HTERT RPE-1 (cell line): ENCODE results near the gene CDK11A.
"Not testable (repeated sequence)": the region's sequence is repeated elsewhere in the genome, so short reads cannot be mapped to it uniquely, and the experiment has no call there.

Experiments used
- in situ Hi-C: fragments of 300-500 bp; cut with MboI; formaldehyde crosslinking; loops from 4 replicates; pipeline ENCODE4 v1.14.3; 2020; ENCODE audit warnings: low sequenced_read_pairs

CDK11A gene

DNA sequence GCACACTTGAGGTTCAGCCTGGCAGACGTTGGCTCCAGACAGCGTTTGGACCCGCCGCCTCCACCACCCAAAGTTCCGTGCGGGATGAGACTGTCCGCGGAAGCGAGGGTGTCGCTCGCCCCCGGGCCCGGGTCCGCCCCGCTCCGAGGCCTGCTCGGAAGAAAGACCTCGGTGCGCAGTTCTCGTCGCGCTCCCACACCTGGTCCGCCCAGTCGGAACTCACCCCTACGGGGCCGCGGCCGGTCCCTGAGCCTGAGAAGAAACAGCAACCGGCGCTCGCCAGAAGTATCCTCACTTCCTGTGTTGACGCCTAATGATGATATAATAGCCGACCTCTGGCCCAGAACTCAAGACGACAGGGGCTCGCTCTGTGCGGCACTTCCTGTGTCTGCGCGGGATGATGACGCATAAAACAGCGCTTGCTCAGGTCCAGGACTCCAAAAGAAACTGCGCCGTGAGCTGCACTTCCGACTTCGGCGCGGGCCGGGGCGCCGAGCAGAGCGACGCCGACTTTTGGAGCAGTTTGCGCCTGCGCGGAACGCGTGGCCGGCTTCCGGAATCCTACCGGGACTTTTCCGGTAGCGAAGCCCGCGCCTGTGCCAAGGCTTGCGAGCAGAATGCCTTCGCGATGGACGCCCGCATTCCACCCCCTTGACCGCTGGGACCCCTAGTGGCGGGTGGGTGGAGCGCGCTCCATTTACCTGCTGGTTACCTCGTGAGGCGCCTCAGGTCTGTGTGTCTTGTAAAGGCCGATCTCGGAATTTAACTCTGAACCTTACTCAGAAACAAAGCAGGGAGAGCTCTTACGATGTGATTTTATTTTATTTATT lies at the start of gene CDK11A:
CDK11A (minus strand) TSS at position 323 of the 830 bp plus-strand sequence. CDS start 1,539 bp downstream, outside the sequence.
- in situ Hi-C loops = not testable (repeated sequence)

DNA sequence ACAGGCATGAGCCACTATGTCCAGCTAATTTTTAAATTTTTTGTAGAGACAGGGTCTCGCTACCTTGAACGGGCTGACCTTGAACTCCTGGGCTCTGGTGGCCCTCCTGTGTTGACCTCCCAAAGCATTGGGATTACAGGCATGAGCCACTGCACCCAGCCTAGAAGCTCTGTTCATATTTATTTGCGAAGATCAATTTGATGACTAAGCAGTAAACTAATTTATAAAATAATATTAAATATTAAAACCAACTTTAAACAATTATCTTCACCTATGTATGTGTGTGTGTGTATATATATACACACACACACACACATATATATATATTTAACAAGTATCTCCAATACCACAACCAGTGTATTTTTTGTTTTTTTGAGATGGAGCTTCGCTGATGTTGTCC lies 49.7 kb upstream of the CDK11A start:
- in situ Hi-C loops = no loop called here

DNA sequence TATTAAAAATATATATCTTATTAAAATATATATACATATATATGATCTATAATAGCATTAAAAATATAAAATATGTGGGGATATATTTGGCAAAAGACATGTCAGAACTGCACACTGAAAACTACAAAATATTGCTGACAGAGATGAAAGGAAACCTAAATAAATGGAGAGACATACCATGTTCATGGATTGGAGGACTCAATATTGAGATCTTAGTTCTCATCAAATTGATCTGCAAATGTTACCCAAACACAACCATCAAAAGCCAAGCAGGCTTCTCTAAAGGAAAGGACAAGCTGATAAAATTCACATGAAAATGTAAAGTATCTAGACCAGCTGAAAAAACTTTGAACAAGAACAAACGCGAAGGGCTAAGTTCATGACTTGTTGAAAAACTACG lies 46.9 kb upstream of the CDK11A start:
- in situ Hi-C loops = no loop called here

DNA sequence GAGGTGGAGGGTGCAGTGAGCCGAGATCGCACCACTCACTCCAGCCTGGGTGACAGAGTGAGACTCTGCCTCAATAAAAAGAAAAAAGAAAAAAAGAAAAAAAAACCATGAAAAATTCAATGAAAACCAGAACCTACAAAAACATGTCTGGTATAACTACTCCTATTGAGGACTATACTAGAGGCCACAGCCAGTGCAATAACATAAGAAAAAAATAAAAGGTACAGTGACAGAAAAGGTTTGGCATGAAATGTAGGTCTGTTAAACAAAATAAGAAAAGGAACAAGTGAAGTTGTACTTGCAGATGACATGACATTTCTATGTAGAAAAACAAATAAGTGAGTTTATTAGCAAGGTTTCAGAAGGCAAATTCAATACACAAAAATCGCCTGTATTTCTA lies 45.9 kb upstream of the CDK11A start:
- in situ Hi-C loops = no loop called here

DNA sequence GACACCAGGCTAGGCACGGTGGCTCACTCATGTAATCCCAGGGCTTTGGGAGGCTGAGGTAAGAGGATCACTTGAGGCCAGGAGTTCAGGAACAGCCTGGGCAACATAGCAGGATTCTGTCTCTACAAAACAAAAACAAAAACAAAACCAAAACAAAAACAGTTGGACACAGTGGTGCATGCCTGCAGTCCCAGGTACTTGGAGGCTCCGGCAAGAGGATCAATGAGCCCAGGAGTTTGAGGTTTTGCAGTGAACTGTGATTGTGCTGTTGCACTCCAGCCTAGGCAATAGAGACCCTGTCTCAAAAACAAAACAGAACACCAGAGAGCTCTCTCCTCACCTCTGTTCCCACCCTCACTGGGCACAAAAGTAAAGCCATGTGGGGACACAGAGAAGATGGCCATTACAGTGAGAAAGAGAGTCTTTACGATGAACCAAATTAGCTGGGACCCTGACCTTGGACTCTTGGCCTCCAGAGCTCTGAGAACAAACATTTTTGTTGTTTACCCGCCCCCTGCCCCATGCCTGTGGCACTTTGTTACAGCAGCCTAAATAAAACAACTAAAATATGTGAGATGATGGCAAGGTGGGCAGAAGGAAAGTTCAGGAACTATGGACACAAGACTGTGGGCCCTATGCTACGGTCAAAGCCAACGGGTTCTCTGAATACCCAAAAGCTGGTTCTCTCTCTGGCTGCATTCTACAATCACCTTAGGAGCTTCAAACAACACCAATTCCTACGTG lies 44.3 kb upstream of the CDK11A start:
- in situ Hi-C loops = no loop called here

DNA sequence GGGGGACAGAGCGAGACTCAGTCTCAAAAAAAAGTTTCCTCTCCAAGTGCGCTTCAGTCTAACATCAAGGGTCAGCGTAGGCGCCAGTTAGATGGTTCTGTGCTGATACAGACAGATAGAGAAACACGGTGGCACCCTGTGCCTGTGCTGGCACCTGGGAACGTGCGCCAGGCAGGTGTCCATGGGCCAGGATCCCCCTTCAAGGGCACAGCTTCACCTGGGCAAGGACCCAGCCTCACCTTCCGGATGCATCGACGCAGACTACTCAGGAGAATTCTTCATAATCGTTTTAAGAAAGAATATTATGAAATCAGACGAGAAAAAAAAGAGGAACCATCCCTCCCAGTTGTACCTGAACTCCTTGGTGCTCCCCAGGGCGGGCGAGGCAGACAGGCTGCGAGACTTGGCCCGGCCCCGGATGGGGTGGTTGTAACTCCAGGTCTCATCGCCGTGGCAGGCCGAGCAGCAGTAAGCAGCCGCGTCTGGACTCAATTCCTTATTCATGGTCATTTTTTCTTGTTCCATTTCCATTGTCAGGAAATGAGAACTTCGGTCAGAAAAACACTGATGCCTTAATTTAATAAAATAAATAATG lies 40.8 kb upstream of the CDK11A start:
- in situ Hi-C loops = no loop called here

DNA sequence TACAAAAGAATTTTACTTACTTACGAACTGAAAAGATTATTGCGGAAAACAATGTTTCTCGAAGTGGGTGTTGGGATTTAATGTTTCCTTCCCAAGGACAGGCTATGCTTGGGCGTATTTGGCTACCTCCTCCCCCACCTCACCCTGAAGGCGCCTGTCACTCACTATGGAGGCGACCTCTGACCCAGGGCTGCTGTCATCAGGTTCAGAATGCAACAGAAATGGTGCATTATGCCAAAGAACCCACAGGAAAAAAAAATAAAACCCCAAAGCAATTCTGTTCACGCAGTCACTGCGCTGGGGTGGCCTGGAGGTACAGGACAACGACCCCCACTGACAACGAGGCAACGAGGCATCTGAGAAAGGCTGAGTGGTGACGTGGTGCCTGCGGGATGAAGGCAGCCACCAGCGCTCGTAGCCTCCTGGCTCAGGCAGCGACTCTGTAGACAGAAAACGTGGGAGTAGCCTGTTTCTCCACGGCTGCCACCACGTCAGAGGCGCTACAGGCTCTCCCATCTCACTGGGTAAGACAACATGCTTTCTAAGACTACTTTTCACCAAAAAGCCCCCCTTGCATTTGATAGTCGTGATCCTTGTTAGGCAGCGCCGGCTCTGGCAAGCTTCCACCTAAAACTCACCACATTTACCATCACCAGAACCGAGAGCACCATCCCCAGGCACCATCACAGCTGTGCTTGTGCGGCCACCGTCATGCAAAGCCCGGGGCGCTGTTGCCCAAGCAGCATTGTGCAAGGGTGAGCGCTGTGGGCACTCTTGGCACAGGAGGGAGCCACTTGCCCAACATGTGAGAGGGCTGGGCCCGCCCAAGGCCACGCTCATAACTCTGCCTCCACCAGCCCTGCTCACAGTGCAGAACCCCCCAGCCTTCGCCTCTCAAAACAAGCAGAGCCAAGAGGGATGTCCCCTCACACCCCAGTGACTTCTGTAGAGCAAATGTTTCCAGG lies 39.8 kb upstream of the CDK11A start:
- in situ Hi-C loops = no loop called here

DNA sequence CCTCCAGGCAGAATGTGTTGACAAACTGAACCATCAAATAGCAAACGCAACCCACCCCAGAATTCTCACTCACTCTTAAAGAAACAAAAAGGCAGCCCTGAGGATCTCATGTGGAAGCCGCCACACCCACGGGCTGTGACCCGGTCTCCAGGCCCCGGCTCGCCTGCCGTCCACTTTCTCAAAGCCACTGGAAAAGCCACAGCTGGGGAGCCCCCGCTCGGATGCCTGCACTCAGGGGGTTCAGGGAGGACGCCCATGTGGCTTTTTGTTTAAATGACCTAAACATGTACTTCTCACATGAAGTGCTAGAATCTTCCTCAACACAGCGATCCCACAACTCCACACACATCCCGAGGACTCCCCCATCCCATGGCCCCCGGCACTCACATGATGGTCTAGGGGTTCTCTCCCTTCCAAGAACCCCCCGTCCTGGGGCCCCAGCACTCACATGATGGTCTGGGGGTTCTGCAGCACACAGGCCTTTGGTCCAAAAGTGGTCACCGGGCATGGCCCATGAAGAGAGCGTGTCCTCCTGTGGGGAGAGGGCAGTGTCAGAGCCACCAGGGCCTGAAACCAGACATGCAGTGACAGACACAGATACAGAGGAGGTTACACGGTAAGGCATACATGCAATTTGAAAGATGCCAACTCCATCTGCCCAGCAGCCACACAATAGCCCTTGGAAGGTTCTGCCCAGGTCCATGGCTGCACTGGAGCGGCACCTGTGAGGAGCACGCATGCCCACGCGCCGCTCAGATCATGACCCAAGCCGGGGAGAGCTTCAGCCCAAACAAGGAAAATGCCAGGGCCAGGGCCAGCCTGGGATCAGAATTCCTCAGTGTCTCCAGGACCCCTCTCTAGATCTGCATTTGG lies 37.6 kb upstream of the CDK11A start:
- in situ Hi-C loops = no loop called here

DNA sequence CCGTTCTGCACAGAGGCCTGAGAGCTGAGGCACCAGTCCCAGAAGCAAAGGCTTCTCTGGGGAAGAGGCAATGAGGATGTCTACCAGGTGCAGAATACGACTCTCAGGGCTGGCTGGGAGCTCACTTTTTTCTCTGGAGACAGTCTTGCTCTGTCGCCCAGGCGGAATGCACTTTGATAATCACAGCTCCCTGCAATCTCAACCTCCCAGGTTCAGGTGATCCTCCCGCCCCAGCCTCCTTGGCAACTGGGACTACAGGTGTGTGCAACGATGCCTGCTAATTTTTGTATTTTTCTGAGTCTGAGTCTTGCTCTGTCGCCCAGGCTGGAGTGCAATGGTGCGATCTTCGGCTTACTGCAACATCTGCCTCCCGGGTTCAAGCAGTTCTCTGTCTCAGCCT lies 36.6 kb upstream of the CDK11A start:
- in situ Hi-C loops = no loop called here

DNA sequence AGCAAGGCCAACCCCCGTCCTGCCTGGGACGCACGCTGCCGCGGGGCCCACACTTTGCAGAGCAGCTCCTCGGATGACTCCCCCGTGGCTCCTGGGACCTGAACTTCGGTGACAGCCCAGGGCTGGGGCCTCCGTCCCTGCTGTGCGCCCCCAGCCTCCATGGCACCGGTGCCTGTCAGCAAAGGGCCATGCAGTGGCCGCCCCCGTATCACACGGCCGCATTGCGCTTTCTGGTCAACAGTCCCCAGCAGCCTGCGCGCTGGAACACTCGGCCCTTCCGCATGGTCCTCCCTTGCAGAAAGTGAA lies 36.1 kb upstream of the CDK11A start:
- in situ Hi-C loops = no loop called here

DNA sequence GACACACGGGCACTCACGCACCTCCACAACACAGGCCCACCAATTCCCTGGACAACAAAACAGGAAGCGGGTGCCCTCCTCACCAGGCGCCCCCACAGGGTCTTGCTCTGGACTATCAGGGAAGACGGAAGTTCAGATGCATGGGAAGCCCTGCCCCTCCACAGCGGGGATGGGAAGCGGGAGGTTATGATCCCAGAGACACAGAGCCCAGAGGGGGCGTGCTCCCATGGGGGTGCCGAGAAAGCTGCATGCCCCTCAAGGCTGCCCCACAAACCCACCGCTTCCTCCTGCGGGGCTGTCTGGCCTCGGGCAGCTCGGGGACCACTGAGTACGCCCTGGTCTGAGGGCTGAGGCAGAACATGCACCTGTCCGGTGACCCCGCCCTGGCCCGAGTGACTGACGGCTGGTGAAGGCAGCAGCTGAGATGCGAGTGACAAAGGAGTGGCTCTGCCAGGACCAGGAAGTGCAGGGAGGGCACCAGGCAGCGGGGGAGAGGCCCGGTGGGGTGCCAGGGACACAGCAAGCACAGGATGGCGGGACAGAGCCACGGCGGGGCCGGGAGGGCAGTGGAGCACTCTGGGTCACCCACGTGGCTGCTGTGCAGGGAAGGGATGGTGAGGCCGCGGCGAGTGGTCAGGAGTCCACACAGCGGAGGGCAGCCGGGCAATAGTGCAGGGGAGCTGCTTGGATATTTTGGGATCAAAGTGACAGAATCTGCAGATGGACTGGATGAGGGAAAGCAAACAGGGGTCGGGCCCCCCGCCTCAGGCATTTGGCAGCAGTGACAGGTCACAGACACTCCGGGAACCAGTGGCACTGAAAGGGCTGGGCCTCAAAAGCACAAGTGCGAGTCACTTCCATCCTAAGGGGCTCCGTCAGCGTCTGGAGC lies 35.5 kb upstream of the CDK11A start:
- in situ Hi-C loops = no loop called here

DNA sequence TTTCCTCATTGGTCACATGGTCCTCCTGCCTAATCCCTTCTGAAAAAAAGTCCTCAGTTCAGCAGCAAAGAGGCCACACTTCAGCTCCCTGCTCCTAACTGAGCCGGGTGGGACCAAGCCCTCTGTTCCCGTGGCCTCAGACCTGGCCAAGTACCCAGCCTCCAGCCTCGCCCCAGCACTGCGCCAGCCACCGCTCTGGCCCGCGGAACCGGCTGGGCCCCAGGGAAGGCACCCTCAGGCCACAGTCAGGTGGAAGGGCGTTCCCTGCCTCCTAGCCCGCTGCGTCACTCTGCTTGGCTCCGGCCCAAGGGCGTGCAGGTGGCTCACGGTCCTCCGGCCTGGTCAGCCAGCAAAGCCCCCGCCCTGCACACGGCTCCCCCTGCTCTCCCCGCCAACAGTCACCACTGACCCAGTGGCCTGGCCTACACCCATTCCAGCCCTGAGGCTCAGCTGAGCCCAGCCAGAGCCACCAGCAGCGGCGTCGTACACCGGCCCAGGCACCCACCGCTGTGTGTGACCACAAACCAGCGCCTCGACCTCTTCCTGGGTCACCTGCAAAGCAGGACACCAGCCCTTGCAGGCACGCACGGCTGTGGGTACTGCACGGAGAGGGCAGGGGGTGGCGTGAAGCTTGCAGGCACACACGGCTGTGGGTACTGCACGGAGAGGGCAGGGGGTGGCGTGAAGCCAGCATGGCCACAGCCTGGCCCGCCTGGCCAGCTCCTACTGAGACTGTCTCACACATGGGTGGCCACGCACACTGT lies 34.7 kb upstream of the CDK11A start:
- in situ Hi-C loops = no loop called here

DNA sequence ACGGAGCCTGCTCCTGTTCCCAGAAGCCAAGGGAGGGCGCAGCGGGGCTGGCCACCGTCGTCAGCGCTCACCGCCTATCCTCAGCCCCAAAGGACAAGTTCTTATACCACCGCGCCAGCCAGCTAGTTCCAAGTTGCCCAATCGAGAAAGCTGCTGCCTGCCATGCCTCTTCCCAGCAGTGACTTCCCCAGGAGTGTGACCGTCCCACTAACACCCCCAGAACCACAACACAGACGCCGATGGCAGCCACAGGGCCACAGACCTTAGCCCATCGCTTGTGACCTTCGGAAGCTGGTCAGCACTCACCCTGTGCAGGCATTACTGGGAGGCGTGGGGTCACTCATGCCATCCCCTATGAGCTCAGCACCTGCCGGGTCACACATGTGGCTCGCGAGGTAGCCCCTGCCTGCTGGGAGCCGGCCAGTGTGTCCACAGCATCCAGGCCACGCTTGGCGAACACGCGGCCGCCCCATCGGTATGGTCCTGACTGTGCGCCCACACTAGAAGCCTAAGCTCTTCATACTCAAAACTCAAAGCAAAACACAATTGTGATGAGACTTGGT lies 34.0 kb upstream of the CDK11A start:
- in situ Hi-C loops = no loop called here

DNA sequence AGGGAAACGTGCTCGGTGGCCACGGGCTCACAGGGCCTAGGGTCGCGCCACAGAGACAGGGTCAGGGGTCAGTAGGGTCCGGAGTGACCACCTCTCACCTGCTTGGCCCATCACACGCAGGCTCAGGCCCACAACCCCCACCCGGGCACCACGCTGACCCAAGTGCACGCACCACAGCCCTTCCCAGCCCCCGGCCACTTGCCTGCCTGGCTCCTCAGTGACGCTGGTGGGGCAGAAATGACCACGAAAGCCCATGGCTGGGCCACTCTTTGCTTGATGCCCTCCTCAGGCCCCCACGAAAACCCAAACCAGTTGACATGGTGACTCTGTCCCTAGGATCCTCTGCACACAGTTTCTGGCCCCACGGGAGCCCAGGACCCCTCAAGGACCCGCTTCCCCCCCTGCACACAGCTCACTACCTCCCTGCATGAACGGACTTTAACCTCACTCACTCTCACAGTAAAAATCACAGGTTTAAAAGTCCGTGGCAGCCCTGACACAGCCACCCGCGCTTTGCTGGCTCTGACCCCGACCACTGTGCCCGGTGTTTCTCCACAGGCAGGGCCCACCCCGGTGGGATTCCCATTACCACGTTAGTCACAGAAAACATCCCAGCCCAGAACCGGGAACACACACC lies 33.4 kb upstream of the CDK11A start:
- in situ Hi-C loops = no loop called here

DNA sequence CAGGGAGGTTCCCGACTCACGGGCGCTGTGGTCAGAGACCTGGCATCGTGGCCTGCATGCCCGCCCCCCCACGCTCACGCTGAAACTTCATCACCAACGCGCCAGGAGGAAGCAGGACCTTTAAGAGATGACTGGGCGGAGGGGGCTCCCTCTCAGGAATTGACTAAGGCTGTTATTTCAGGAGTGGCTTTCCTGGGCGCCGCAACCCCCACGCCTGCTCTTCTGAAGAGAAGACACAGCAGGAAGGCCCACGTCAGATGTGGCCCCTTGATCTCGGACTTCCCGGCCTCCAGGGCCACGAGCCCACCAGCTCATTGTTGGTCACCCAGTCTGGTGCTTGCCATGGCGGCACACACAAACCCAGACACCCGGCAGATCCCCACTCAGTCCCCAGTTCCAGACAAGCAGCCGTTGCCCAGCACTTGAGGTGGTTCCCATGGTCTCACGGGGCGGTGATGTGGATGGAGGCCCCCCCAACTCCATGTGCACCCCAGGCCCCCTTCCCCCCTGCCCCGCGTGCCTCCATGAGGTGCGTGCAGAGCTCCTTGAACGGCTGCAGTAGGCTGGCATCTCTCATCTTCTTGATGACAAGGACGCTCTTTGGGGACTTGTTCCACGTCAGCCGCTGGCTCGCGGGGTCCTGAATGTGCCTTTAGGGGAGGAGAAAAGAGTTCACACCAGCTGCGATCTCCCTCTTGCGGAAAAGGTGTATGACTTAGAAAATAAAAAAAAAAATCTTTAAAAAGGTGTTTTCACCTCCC lies 32.7 kb upstream of the CDK11A start:
- in situ Hi-C loops = no loop called here

DNA sequence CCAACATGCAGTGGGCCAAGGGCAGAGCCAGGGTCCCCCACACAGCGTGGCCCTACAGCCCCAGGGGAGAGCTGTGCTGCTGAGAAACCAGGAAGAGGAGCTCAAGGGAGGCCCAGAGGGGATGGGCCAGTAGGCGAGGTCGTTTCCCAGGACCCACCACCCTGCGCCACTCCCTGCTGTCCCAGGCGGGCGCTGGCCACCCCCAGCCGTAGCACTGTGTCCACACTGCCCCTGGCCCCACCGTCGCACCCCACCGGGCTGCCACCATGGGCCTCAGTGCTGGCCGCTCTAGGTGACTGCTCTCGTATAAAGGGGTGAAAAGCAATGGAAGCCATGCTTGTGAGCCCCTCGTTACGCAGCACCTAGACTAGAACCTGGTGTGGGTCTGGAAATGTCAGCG lies 31.7 kb upstream of the CDK11A start:
- in situ Hi-C loops = no loop called here

DNA sequence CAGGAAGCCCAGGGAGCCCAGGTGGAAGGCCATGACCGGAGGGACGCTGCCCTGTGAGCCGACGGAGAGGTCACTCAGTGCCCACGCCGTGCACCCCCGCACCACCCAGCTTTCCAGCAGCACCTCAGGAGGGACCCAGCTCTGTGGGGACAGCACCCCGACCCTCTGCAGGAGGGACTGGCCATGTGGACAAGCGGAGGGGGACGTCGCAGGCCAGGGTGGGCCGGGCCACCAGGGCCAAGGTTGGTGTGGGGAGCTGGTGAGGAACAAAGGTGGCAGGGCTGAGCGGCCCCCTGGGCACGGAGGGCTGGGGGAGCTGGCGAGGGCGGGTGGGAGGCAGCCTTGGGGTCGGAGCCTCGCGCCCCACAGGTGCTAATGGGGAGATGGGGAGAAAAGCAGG lies 31.3 kb upstream of the CDK11A start:
- in situ Hi-C loops = no loop called here
